Measurements from ENCODE around the gene DCAF6.

- TF ChIP-seq CTCF (IDR thresholded peaks at IDR 0.05; ENCODE audit: low read length) (no peak), EZH2 (IDR thresholded peaks at IDR 0.05; ENCODE audit: borderline replicate concordance, low read length) (no peak)
Observed at GRCh38 chr1:167937709-167938010, 1.2 kb downstream of the DCAF6 start.
